Esophagus muscularis mucosa (tissue), 4 donors: ENCODE results near the gene SMG6.

Source experiments
- EP300 ChIP-seq: sonication (generic); formaldehyde crosslinking; IDR thresholded peaks from one replicate; pipeline ENCODE4 v1.6.1; 2017; ENCODE audit warnings: antibody characterized with exemption
- POLR2A ChIP-seq: fragments of 450-650 bp; IDR thresholded peaks from one replicate; pipeline ENCODE4 v1.6.1; 2017; ENCODE audit warnings: antibody characterized with exemption, moderate library complexity, mild to moderate bottlenecking, low read depth
- TF ChIP-seq, protein P1 (sequence below), 3 experiments: fragments of 200-600 bp in 2 of 3; fragments of 450-650 bp in 1 of 3; sonication (generic) in 2 of 3; IDR thresholded peaks; one replicate each; pipeline ENCODE4 v1.5.1; 2017 to 2019; ENCODE audit warnings: antibody characterized with exemption in 3 of 3, mild to moderate bottlenecking in 2 of 3, moderate library complexity in 1 of 3

DNA sequence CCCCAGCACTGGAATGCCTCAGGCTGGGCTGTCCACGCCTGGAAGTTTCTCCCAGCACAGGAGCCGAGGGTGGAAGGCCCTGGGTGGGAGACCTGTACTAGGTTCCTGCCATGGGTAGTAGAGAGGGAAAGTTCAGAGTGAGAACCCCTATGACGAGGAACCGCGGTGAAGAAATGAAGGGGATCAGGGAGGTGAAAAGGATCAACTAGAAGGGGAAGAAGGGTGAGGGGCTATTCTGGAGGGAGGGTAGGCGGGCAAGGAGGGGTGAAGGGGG lies 243.3 kb downstream of the SMG6 start:
- TF ChIP-seq, protein P1, sequence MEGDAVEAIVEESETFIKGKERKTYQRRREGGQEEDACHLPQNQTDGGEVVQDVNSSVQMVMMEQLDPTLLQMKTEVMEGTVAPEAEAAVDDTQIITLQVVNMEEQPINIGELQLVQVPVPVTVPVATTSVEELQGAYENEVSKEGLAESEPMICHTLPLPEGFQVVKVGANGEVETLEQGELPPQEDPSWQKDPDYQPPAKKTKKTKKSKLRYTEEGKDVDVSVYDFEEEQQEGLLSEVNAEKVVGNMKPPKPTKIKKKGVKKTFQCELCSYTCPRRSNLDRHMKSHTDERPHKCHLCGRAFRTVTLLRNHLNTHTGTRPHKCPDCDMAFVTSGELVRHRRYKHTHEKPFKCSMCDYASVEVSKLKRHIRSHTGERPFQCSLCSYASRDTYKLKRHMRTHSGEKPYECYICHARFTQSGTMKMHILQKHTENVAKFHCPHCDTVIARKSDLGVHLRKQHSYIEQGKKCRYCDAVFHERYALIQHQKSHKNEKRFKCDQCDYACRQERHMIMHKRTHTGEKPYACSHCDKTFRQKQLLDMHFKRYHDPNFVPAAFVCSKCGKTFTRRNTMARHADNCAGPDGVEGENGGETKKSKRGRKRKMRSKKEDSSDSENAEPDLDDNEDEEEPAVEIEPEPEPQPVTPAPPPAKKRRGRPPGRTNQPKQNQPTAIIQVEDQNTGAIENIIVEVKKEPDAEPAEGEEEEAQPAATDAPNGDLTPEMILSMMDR (IDR thresholded peaks at IDR 0.05): no peak
- no peak for TF ChIP-seq POLR2A
- TF ChIP-seq EP300: no peak
